Liver (tissue), 9 donors: ENCODE data around the gene CATSPER1. TPM values are rescaled to one million over a fixed set of nuclear protein-coding genes. Genes with fewer than 3 reads are reported as not detected.

Source experiments
- DNase-seq: peaks from one replicate; pipeline ENCODE4 v3.0.0-alpha.2; 2017; ENCODE audit warnings: low spot score
- H3K27ac ChIP-seq, 2 donors: one replicate each; pipeline ENCODE4 v1.7.0; 2013; ENCODE audit warnings: inconsistent platforms in 2 of 2, low read length in 2 of 2, control low read depth in 1 of 2, low read depth in 1 of 2, mild to moderate bottlenecking in 1 of 2
- H3K27me3 ChIP-seq, 4 donors: one replicate each; pipeline versions ENCODE4 v1.6.1 to v1.7.0; 2013; ENCODE audit warnings: low read length in 3 of 4, inconsistent platforms in 1 of 4, mild to moderate bottlenecking in 1 of 4, moderate library complexity in 1 of 4; ENCODE audit not compliant: control insufficient read depth in 4 of 4, insufficient read depth in 4 of 4
- H3K36me3 ChIP-seq, 4 donors: one replicate each; pipeline versions ENCODE4 v1.6.1 to v1.7.0; 2013; ENCODE audit warnings: low read length in 3 of 4, mild to moderate bottlenecking in 3 of 4, low read depth in 1 of 4, moderate library complexity in 1 of 4; ENCODE audit not compliant: control insufficient read depth in 4 of 4, insufficient read depth in 3 of 4
- H3K4me1 ChIP-seq, 4 donors: one replicate each; pipeline versions ENCODE4 v1.6.1 to v1.7.0; 2013; ENCODE audit warnings: low read length in 3 of 4, mild to moderate bottlenecking in 3 of 4, moderate library complexity in 1 of 4; ENCODE audit not compliant: control insufficient read depth in 4 of 4, insufficient read depth in 4 of 4
- H3K4me3 ChIP-seq, 3 donors: one replicate each; pipeline versions ENCODE4 v1.6.1 to v1.7.0; 2013; ENCODE audit warnings: low read length in 3 of 3, control low read depth in 1 of 3, low read depth in 1 of 3, mild to moderate bottlenecking in 1 of 3
- H3K9ac ChIP-seq, 2 donors: one replicate each; pipeline ENCODE4 v1.7.0; 2013; ENCODE audit warnings: low read length in 2 of 2, mild to moderate bottlenecking in 2 of 2, moderate library complexity in 2 of 2, control low read depth in 1 of 2, low read depth in 1 of 2
- H3K9me3 ChIP-seq, 4 donors: one replicate each; pipeline versions ENCODE4 v1.6.1 to v1.7.0; 2013; ENCODE audit warnings: low read length in 3 of 4; ENCODE audit not compliant: control insufficient read depth in 4 of 4
- EGR1 ChIP-seq, 2 donors: IDR thresholded peaks; 2 replicates each; pipeline ENCODE4 v1.6.1; 2016 to 2018; ENCODE audit warnings: antibody characterized with exemption in 2 of 2, low read depth in 2 of 2
- FOXA1 ChIP-seq: IDR thresholded peaks from 2 replicates; pipeline ENCODE4 v1.6.1; 2016; ENCODE audit warnings: antibody characterized with exemption
- FOXA2 ChIP-seq: IDR thresholded peaks from 2 replicates; pipeline ENCODE4 v1.6.1; 2016; ENCODE audit warnings: antibody characterized with exemption
- GABPA ChIP-seq, 2 donors: IDR thresholded peaks in 1 of 2; conservative IDR thresholded peaks in 1 of 2; 2 replicates each; pipeline ENCODE4 v1.6.1; 2016; ENCODE audit warnings: antibody characterized with exemption in 2 of 2, mild to moderate bottlenecking in 1 of 2, moderate library complexity in 1 of 2
- HNF4A ChIP-seq, 2 donors: conservative IDR thresholded peaks; 2 replicates each; pipeline ENCODE4 v1.6.1; 2016; ENCODE audit warnings: antibody characterized with exemption in 2 of 2, mild to moderate bottlenecking in 2 of 2
- HNF4G ChIP-seq: IDR thresholded peaks from 2 replicates; pipeline ENCODE4 v1.6.1; 2016; ENCODE audit warnings: antibody characterized with exemption
- JUND ChIP-seq, 2 donors: IDR thresholded peaks; 2 replicates each; pipeline ENCODE4 v1.6.1; 2016; ENCODE audit warnings: antibody characterized with exemption in 2 of 2
- NR2F2 ChIP-seq: IDR thresholded peaks from 2 replicates; pipeline ENCODE4 v1.6.1; 2016; ENCODE audit warnings: antibody characterized with exemption
- RAD21 ChIP-seq, 2 donors: IDR thresholded peaks; 2 replicates each; pipeline ENCODE4 v1.6.1; 2016; ENCODE audit warnings: antibody characterized with exemption in 2 of 2, mild to moderate bottlenecking in 2 of 2
- RXRA ChIP-seq, 2 donors: IDR thresholded peaks; 2 replicates each; pipeline ENCODE4 v1.6.1; 2017 to 2018; ENCODE audit warnings: antibody characterized with exemption in 2 of 2, mild to moderate bottlenecking in 1 of 2
- SP1 ChIP-seq: IDR thresholded peaks from 2 replicates; pipeline ENCODE4 v1.6.1; 2018; ENCODE audit warnings: antibody characterized with exemption, mild to moderate bottlenecking
- TAF1 ChIP-seq: conservative IDR thresholded peaks from 2 replicates; pipeline ENCODE4 v1.6.1; 2016; ENCODE audit warnings: antibody characterized with exemption, mild to moderate bottlenecking
- YY1 ChIP-seq: IDR thresholded peaks from 2 replicates; pipeline ENCODE4 v1.6.1; 2016; ENCODE audit warnings: antibody characterized with exemption, mild to moderate bottlenecking
- WGBS: extraction: QIAGEN DNeasy Blood & Tissue Kit; methylation state at CpG from one replicate; pipeline ENCODE4 v1.1.7; 2013; 5-methylcytosine and 5-hydroxymethylcytosine counted together
- polyA plus RNA-seq, 2 donors: library from polyadenylated mRNA; stranded (reverse) in 1 of 2; unstranded in 1 of 2; fragments of 200-250 nt in 1 of 2; fragments of >200 nt in 1 of 2; fragmentation: Nextera tagmentation in 1 of 2; extraction: Ambion mirVana in 1 of 2; gene quantifications; one replicate each; pipeline versions ENCODE4 v1.2.1 to v1.2.3, GENCODE V29; 2013 to 2015
- total RNA-seq, 2 donors: library from RNA; depleted of rRNA; stranded (reverse); fragments of >200 nt; gene quantifications; one replicate each; pipeline ENCODE4 v1.2.3, GENCODE V29; 2014
- TF ChIP-seq, protein P1 (sequence below): fragments of 150-350 bp; IDR thresholded peaks from 2 replicates; pipeline ENCODE4 v1.5.1; 2017; ENCODE audit warnings: improper control_type of control experiment, low read depth, low read length; ENCODE audit not compliant: missing input control
- TF ChIP-seq, protein P2 (sequence below): IDR thresholded peaks from 2 replicates; pipeline ENCODE4 v1.6.1; 2016; ENCODE audit warnings: antibody characterized with exemption
- TF ChIP-seq, protein P3 (sequence below): IDR thresholded peaks from 2 replicates; pipeline ENCODE4 v1.6.1; 2016; ENCODE audit warnings: antibody characterized with exemption
- TF ChIP-seq, protein P4 (sequence below): IDR thresholded peaks from 2 replicates; pipeline ENCODE4 v1.6.1; 2016; ENCODE audit warnings: antibody characterized with exemption
- TF ChIP-seq, protein P5 (sequence below): IDR thresholded peaks from 2 replicates; pipeline ENCODE4 v1.6.1; 2016; ENCODE audit warnings: antibody characterized with exemption, mild to moderate bottlenecking
- donor health status: healthy.
- donor health status: healthy.
- donor health status: healthy.
- donor health status: healthy.
- donor health status: healthy.

Gene CATSPER1
- total and polyA plus RNA-seq, 4 donors = 0.17 TPM; not detected in 3

DNA sequence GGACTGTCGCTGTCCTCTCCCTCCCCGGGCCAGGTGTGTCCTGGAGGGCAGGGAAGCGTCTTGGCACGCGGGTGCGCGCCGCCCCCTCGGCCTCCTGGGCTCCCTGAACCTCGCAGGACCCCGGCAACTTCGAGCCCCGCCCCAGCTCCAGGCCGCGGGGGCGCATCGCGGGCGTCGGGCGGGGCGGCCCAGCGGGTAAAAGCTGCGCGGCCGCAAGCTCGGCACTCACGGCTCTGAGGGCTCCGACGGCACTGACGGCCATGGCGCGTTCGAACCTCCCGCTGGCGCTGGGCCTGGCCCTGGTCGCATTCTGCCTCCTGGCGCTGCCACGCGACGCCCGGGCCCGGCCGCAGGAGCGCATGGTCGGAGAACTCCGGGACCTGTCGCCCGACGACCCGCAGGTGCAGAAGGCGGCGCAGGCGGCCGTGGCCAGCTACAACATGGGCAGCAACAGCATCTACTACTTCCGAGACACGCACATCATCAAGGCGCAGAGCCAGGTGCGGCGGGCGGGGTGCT is 14.4 kb downstream of the CATSPER1 start, which contains the start of gene CST6:
Gene CST6 (plus strand): TSS at position 224 of the 519 bp plus-strand sequence. CDS start 37 bp downstream, at position 261.
- no peak within 1 kb of the TSS for H3K4me3 ChIP-seq
- no peak within 1 kb of the TSS for H3K9ac ChIP-seq
- H3K27me3 ChIP-seq = peaks cover 0 to 14% (median 0%) of the 10 kb centered on the region in 4 donors
- H3K27ac ChIP-seq = no peak within 1 kb of the TSS
- DNase-seq = no peak
- 9% methylated on average over 61 of the region's 61 CpGs for WGBS
- no peaks in the 10 kb centered on the region for H3K9me3 ChIP-seq
- H3K36me3 ChIP-seq = no peaks in the 10 kb centered on the region
- TF ChIP-seq EGR1 (IDR thresholded peaks at IDR 0.05; ENCODE audit: low read depth in 2 of 2) (no peak), RAD21 (IDR thresholded peaks at IDR 0.05) (no peak), NR2F2 (no peak), JUND (IDR thresholded peaks at IDR 0.05) (no peak), YY1 (no peak), GABPA (IDR thresholded peaks at IDR 0.05 in 1 of 2, conservative IDR thresholded peaks at IDR 0.05 in 1 of 2) (no peak), HNF4G (no peak), RXRA (IDR thresholded peaks at IDR 0.05) (no peak), FOXA1 (no peak), HNF4A (conservative IDR thresholded peaks at IDR 0.05) (no peak), SP1 (no peak), TAF1 (no peak), FOXA2 (no peak)
- TF ChIP-seq, protein P1, sequence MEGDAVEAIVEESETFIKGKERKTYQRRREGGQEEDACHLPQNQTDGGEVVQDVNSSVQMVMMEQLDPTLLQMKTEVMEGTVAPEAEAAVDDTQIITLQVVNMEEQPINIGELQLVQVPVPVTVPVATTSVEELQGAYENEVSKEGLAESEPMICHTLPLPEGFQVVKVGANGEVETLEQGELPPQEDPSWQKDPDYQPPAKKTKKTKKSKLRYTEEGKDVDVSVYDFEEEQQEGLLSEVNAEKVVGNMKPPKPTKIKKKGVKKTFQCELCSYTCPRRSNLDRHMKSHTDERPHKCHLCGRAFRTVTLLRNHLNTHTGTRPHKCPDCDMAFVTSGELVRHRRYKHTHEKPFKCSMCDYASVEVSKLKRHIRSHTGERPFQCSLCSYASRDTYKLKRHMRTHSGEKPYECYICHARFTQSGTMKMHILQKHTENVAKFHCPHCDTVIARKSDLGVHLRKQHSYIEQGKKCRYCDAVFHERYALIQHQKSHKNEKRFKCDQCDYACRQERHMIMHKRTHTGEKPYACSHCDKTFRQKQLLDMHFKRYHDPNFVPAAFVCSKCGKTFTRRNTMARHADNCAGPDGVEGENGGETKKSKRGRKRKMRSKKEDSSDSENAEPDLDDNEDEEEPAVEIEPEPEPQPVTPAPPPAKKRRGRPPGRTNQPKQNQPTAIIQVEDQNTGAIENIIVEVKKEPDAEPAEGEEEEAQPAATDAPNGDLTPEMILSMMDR = no peak
- TF ChIP-seq, protein P2, sequence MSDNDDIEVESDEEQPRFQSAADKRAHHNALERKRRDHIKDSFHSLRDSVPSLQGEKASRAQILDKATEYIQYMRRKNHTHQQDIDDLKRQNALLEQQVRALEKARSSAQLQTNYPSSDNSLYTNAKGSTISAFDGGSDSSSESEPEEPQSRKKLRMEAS = no peak
- TF ChIP-seq, protein P3, sequence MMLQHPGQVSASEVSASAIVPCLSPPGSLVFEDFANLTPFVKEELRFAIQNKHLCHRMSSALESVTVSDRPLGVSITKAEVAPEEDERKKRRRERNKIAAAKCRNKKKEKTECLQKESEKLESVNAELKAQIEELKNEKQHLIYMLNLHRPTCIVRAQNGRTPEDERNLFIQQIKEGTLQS = no peak
- TF ChIP-seq, protein P4, sequence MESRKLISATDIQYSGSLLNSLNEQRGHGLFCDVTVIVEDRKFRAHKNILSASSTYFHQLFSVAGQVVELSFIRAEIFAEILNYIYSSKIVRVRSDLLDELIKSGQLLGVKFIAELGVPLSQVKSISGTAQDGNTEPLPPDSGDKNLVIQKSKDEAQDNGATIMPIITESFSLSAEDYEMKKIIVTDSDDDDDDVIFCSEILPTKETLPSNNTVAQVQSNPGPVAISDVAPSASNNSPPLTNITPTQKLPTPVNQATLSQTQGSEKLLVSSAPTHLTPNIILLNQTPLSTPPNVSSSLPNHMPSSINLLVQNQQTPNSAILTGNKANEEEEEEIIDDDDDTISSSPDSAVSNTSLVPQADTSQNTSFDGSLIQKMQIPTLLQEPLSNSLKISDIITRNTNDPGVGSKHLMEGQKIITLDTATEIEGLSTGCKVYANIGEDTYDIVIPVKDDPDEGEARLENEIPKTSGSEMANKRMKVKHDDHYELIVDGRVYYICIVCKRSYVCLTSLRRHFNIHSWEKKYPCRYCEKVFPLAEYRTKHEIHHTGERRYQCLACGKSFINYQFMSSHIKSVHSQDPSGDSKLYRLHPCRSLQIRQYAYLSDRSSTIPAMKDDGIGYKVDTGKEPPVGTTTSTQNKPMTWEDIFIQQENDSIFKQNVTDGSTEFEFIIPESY = no peak
- TF ChIP-seq, protein P5, sequence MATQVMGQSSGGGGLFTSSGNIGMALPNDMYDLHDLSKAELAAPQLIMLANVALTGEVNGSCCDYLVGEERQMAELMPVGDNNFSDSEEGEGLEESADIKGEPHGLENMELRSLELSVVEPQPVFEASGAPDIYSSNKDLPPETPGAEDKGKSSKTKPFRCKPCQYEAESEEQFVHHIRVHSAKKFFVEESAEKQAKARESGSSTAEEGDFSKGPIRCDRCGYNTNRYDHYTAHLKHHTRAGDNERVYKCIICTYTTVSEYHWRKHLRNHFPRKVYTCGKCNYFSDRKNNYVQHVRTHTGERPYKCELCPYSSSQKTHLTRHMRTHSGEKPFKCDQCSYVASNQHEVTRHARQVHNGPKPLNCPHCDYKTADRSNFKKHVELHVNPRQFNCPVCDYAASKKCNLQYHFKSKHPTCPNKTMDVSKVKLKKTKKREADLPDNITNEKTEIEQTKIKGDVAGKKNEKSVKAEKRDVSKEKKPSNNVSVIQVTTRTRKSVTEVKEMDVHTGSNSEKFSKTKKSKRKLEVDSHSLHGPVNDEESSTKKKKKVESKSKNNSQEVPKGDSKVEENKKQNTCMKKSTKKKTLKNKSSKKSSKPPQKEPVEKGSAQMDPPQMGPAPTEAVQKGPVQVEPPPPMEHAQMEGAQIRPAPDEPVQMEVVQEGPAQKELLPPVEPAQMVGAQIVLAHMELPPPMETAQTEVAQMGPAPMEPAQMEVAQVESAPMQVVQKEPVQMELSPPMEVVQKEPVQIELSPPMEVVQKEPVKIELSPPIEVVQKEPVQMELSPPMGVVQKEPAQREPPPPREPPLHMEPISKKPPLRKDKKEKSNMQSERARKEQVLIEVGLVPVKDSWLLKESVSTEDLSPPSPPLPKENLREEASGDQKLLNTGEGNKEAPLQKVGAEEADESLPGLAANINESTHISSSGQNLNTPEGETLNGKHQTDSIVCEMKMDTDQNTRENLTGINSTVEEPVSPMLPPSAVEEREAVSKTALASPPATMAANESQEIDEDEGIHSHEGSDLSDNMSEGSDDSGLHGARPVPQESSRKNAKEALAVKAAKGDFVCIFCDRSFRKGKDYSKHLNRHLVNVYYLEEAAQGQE = no peak
- peaks cover 0 to 4% (median under 1%) of the 10 kb centered on the region in 4 donors for H3K4me1 ChIP-seq
